Right ventricle myocardium superior (tissue), 1 donor: Measurements from ENCODE around the gene ANKS1B. TPM values are rescaled to one million over a fixed set of nuclear protein-coding genes. Genes with fewer than 3 reads are reported as not detected.
"Not testable (repeated sequence)": the region's sequence is repeated elsewhere in the genome, so short reads cannot be mapped to it uniquely, and the experiment has no call there.

Experiments used
- ATAC-seq: fragments of 200-7000 bp; cut with Tn5 transposase; one replicate; pipeline ENCODE4 v1.9.1; 2020; ENCODE audit warnings: mild to moderate bottlenecking; ENCODE audit not compliant: poor library complexity
- DNase-seq: peaks from one replicate; pipeline ENCODE4 v3.0.0-alpha.2; 2020
- intact Hi-C: fragments of 100-400 bp; cut with DNase I; formaldehyde crosslinking; loops from one replicate; pipeline ENCODE4 v1.11.2; 2022
- total RNA-seq: library from RNA; stranded (reverse); fragmentation: NEBNext Ultra II Directional; extraction: Animal tissue kit (Norgen Biotek cat#: 25700); gene quantifications from one replicate; pipeline ENCODE4 v1.2.1, GENCODE V29; 2021
- donor health status: DM: no; HTN: yes; CAD: no; lungs with severe emphysema.

The ANKS1B gene
- total RNA-seq, 1 donor from 2014 or later = 1.2 TPM

GRCh38 chr12:98780261-98780660 lies 1204.5 kb downstream of the ANKS1B start:
- no peak for ATAC-seq
- intact Hi-C loops = no loop called here
- DNase-seq = no peak

GRCh38 chr12:98772818-98773217 lies 1211.9 kb downstream of the ANKS1B start:
- DNase-seq (no peak), ATAC-seq (no peak)
- intact Hi-C loops = no loop called here

- ATAC-seq = no peak
- intact Hi-C loops = no loop called here
- DNase-seq = no peak
These were observed 1212.7 kb downstream of the ANKS1B start for GRCh38 chr12:98771811-98772752.

- intact Hi-C loops = no loop called here
- ATAC-seq = no peak
These were observed 1214.5 kb downstream of the ANKS1B start for GRCh38 chr12:98770230-98770629.

GRCh38 chr12:98769068-98769467 lies 1215.7 kb downstream of the ANKS1B start:
- intact Hi-C loops = no loop called here
- DNase-seq = no peak
- no peak for ATAC-seq

More at GRCh38 chr12:98770230-98770629, 1214.5 kb downstream of the ANKS1B start:
- no peak for DNase-seq

- DNase-seq (no peak), ATAC-seq (no peak)
- intact Hi-C loops = no loop called here
These were observed 1217.5 kb downstream of the ANKS1B start for GRCh38 chr12:98767248-98767647.

GRCh38 chr12:98763656-98764055 lies 1221.1 kb downstream of the ANKS1B start:
- intact Hi-C loops = no loop called here
- DNase-seq = no peak
- no peak for ATAC-seq

- peak; percentile 62 for DNase-seq
- ATAC-seq = no peak
These were observed 1226.4 kb downstream of the ANKS1B start for GRCh38 chr12:98758331-98758730.

GRCh38 chr12:98757455-98757854 lies 1227.3 kb downstream of the ANKS1B start:
- ATAC-seq (no peak), DNase-seq (no peak)
- intact Hi-C loops = no loop called here

More at GRCh38 chr12:98758331-98758730, 1226.4 kb downstream of the ANKS1B start:
- intact Hi-C loops = no loop called here

GRCh38 chr12:98755855-98756254 lies 1228.9 kb downstream of the ANKS1B start:
- ATAC-seq, intact Hi-C loops, DNase-seq: not testable (repeated sequence)

- intact Hi-C loops = no loop called here
- DNase-seq = no peak
- ATAC-seq = no peak
These were observed 1230.6 kb downstream of the ANKS1B start for GRCh38 chr12:98754095-98754494.

GRCh38 chr12:98752726-98753125 lies 1232.0 kb downstream of the ANKS1B start:
- ATAC-seq (no peak), DNase-seq (no peak)
- intact Hi-C loops = no loop called here

- DNase-seq = no peak
- ATAC-seq = no peak
- intact Hi-C loops = no loop called here
These were observed 1233.1 kb downstream of the ANKS1B start for GRCh38 chr12:98751580-98752115.

GRCh38 chr12:98750511-98750910 lies 1234.2 kb downstream of the ANKS1B start:
- intact Hi-C loops = no loop called here
- ATAC-seq (no peak), DNase-seq (no peak)

- intact Hi-C loops = no loop called here
- DNase-seq = no peak
- ATAC-seq = no peak
These were observed 1236.3 kb downstream of the ANKS1B start for GRCh38 chr12:98748463-98748862.

GRCh38 chr12:98745578-98746391 lies 1239.0 kb downstream of the ANKS1B start:
- ATAC-seq = peak; percentile 49
- intact Hi-C loops = no loop called here
- DNase-seq = no peak

- intact Hi-C loops = no loop called here
- ATAC-seq (no peak), DNase-seq (no peak)
These were observed 1240.1 kb downstream of the ANKS1B start for GRCh38 chr12:98744680-98745079.

GRCh38 chr12:98743362-98743953 lies 1241.3 kb downstream of the ANKS1B start:
- no peak for ATAC-seq
- intact Hi-C loops = no loop called here
- DNase-seq = no peak
